ENCODE results near the gene MYH7B.

DNA sequence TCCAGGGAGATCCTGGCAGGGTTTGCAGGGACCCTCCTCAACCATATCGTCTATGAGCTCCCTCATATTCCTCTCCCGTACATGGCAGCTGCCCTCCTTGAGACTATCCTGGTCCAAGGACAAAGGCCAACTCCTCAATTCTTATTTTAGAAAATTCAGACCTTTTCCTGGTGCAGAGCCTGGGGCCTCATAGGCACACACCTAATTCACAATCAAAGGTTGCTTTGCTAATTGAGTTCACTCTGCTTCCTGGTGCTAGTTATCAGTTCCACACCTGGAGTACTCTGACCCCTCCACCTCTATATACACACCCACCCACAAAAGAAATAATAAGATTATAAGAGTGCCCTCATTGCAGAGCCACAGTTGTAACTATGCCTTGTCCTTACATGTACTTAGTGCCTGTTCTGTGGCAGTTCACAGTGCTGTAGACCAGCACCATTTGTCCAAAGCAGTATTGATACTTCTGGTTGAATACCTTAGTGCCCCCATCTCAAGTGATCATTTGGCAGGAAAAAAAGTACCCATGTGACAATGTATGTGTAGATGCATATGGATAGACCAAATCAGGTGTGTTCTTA lies 38.8 kb upstream of the MYH7B start:
- no peak for TF ChIP-seq EZH2 (IDR thresholded peaks at IDR 0.05)
- no peak for TF ChIP-seq CBX3 (IDR thresholded peaks at IDR 0.05; ENCODE audit: low read depth)
- TF ChIP-seq JUND (IDR thresholded peaks at IDR 0.05): no peak
- TF ChIP-seq TCF7L2 (IDR thresholded peaks at IDR 0.05; ENCODE audit: borderline replicate concordance, extremely low read depth, insufficient read depth, insufficient read length): no peak
- no peak for TF ChIP-seq POLR2A (IDR thresholded peaks at IDR 0.05; ENCODE audit: borderline replicate concordance, extremely low read depth, insufficient read depth, insufficient read length)
- TF ChIP-seq ZNF274 (IDR thresholded peaks at IDR 0.05; ENCODE audit: low read depth, low read length): no peak
- TF ChIP-seq, protein P1, sequence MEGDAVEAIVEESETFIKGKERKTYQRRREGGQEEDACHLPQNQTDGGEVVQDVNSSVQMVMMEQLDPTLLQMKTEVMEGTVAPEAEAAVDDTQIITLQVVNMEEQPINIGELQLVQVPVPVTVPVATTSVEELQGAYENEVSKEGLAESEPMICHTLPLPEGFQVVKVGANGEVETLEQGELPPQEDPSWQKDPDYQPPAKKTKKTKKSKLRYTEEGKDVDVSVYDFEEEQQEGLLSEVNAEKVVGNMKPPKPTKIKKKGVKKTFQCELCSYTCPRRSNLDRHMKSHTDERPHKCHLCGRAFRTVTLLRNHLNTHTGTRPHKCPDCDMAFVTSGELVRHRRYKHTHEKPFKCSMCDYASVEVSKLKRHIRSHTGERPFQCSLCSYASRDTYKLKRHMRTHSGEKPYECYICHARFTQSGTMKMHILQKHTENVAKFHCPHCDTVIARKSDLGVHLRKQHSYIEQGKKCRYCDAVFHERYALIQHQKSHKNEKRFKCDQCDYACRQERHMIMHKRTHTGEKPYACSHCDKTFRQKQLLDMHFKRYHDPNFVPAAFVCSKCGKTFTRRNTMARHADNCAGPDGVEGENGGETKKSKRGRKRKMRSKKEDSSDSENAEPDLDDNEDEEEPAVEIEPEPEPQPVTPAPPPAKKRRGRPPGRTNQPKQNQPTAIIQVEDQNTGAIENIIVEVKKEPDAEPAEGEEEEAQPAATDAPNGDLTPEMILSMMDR (IDR thresholded peaks at IDR 0.05 in 2 of 3, conservative IDR thresholded peaks at IDR 0.05 in 1 of 3; ENCODE audit: borderline replicate concordance in 1 of 3, insufficient read depth in 1 of 3, low read depth in 2 of 3, low read length in 2 of 3): no peak
- TF ChIP-seq, protein P2, sequence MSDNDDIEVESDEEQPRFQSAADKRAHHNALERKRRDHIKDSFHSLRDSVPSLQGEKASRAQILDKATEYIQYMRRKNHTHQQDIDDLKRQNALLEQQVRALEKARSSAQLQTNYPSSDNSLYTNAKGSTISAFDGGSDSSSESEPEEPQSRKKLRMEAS (IDR thresholded peaks at IDR 0.05): no peak
- no peak for TF ChIP-seq YY1 (IDR thresholded peaks at IDR 0.05; ENCODE audit: extremely low read depth, insufficient replicate concordance, low read depth, low read length)
- TF ChIP-seq, protein P3, sequence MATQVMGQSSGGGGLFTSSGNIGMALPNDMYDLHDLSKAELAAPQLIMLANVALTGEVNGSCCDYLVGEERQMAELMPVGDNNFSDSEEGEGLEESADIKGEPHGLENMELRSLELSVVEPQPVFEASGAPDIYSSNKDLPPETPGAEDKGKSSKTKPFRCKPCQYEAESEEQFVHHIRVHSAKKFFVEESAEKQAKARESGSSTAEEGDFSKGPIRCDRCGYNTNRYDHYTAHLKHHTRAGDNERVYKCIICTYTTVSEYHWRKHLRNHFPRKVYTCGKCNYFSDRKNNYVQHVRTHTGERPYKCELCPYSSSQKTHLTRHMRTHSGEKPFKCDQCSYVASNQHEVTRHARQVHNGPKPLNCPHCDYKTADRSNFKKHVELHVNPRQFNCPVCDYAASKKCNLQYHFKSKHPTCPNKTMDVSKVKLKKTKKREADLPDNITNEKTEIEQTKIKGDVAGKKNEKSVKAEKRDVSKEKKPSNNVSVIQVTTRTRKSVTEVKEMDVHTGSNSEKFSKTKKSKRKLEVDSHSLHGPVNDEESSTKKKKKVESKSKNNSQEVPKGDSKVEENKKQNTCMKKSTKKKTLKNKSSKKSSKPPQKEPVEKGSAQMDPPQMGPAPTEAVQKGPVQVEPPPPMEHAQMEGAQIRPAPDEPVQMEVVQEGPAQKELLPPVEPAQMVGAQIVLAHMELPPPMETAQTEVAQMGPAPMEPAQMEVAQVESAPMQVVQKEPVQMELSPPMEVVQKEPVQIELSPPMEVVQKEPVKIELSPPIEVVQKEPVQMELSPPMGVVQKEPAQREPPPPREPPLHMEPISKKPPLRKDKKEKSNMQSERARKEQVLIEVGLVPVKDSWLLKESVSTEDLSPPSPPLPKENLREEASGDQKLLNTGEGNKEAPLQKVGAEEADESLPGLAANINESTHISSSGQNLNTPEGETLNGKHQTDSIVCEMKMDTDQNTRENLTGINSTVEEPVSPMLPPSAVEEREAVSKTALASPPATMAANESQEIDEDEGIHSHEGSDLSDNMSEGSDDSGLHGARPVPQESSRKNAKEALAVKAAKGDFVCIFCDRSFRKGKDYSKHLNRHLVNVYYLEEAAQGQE (IDR thresholded peaks at IDR 0.05; ENCODE audit: low read depth): no peak
- no peak for TF ChIP-seq SRF (IDR thresholded peaks at IDR 0.05; ENCODE audit: low read depth)
- TF ChIP-seq POLR2AphosphoS5 (IDR thresholded peaks at IDR 0.05; ENCODE audit: low read depth, low read length): no peak
- no peak for TF ChIP-seq RAD21 (IDR thresholded peaks at IDR 0.05; ENCODE audit: low read depth)
- TF ChIP-seq CEBPB (IDR thresholded peaks at IDR 0.05; ENCODE audit: low read depth): no peak
